Glutamatergic neuron (in vitro differentiated cells): Measurements from ENCODE around the gene SH3BGR. TPM values are rescaled to one million over a fixed set of nuclear protein-coding genes. Genes with fewer than 3 reads are reported as not detected.

Experiments used
- DNase-seq: peaks from one replicate; pipeline ENCODE4 v3.0.0; 2022
- H3K27ac Mint-ChIP-seq: one replicate; pipeline ENCODE4 v1.8.0; 2020; ENCODE audit warnings: mild to moderate bottlenecking, mixed read lengths, inconsistent platforms; ENCODE audit not compliant: unreplicated experiment
- H3K27me3 Mint-ChIP-seq: one replicate; pipeline ENCODE4 v1.8.0; 2020; ENCODE audit warnings: mild to moderate bottlenecking, moderate library complexity, mixed read lengths, inconsistent platforms; ENCODE audit not compliant: unreplicated experiment
- H3K36me3 Mint-ChIP-seq: one replicate; pipeline ENCODE4 v1.8.0; 2020; ENCODE audit warnings: mild to moderate bottlenecking, mixed read lengths, inconsistent platforms; ENCODE audit not compliant: unreplicated experiment
- H3K4me1 Mint-ChIP-seq: one replicate; pipeline ENCODE4 v1.8.0; 2020; ENCODE audit warnings: mild to moderate bottlenecking, low read depth, mixed read lengths, inconsistent platforms; ENCODE audit not compliant: unreplicated experiment
- H3K4me3 Mint-ChIP-seq: one replicate; pipeline ENCODE4 v1.8.0; 2020; ENCODE audit warnings: mild to moderate bottlenecking, mixed read lengths, inconsistent platforms; ENCODE audit not compliant: unreplicated experiment
- H3K9me3 Mint-ChIP-seq: one replicate; pipeline ENCODE4 v1.8.0; 2020; ENCODE audit warnings: mild to moderate bottlenecking, moderate library complexity, mixed read lengths, inconsistent platforms; ENCODE audit not compliant: unreplicated experiment
- CTCF ChIP-seq: fragments of 200-600 bp; sonication (generic); IDR thresholded peaks from one replicate; pipeline ENCODE4 v1.5.0; 2021; ENCODE audit not compliant: partially characterized antibody, unreplicated experiment
- total RNA-seq: library from RNA; stranded (reverse); fragmentation: NEBNext Ultra II Directional; extraction: Animal tissue kit (Norgen Biotek cat#: 25700); gene quantifications from one replicate; pipeline ENCODE4 v1.2.1, GENCODE V29; 2021; ENCODE audit not compliant: unreplicated experiment

SH3BGR gene
- total RNA-seq, 1 donor from 2014 or later: 1.5 TPM

GRCh38 chr21:39430016-39430415 is 21.8 kb upstream of the SH3BGR start:
- no peak overlapping the region for H3K4me3 Mint-ChIP-seq
- no peak for TF ChIP-seq CTCF
- H3K27ac Mint-ChIP-seq: no peak overlapping the region
- H3K9me3 Mint-ChIP-seq: peaks cover 3% of the 10 kb centered on the region
- no peak for DNase-seq
- H3K4me1 Mint-ChIP-seq: peaks cover 8% of the 10 kb centered on the region
- peaks cover 3% of the 10 kb centered on the region for H3K27me3 Mint-ChIP-seq
- H3K36me3 Mint-ChIP-seq: no peaks in the 10 kb centered on the region

- no peaks in the 10 kb centered on the region for H3K36me3 Mint-ChIP-seq
- peaks cover 3% of the 10 kb centered on the region for H3K27me3 Mint-ChIP-seq
- H3K4me3 Mint-ChIP-seq: no peak overlapping the region
- H3K27ac Mint-ChIP-seq: no peak overlapping the region
- no peak for DNase-seq
- H3K4me1 Mint-ChIP-seq: peaks cover 8% of the 10 kb centered on the region
- peaks cover 3% of the 10 kb centered on the region for H3K9me3 Mint-ChIP-seq
- TF ChIP-seq CTCF: no peak
Measured at GRCh38 chr21:39430457-39430856, 21.3 kb upstream of the SH3BGR start.

DNA sequence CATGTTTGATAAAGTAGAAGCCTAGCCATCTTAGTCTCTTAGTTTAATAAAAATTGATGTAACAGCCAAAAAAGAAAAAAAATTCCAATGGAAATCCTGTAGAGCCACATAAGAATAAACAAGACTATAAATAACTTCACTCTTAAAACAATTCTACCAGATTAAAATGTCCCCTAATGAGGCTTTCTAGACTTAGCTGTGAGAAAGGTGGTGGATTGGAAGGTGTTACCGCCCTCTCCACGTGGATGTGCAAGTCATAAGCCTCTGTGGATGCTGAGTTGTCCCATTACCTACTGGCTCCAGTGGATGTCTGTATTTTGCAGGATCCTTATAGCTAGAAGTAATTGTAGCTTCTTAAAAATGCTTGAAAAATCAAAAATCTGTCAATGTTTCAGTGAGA is 20.8 kb upstream of the SH3BGR start:
- no peak for TF ChIP-seq CTCF
- H3K4me3 Mint-ChIP-seq: no peak overlapping the region
- no peak for DNase-seq
- H3K27me3 Mint-ChIP-seq: peaks cover 1% of the 10 kb centered on the region
- H3K27ac Mint-ChIP-seq: no peak overlapping the region
- H3K36me3 Mint-ChIP-seq: no peaks in the 10 kb centered on the region
- H3K4me1 Mint-ChIP-seq: peaks cover 8% of the 10 kb centered on the region
- H3K9me3 Mint-ChIP-seq: peaks cover 3% of the 10 kb centered on the region

GRCh38 chr21:39434950-39435349 is 16.8 kb upstream of the SH3BGR start:
- Mint-ChIP-seq H3K9me3 (no peaks in the 10 kb centered on the region), H3K4me1 (peaks cover 2% of the 10 kb centered on the region), H3K36me3 (no peaks in the 10 kb centered on the region), H3K4me3 (no peak overlapping the region), H3K27me3 (peaks cover 3% of the 10 kb centered on the region), H3K27ac (no peak overlapping the region)
- no peak for DNase-seq
- no peak for TF ChIP-seq CTCF

- H3K27me3 Mint-ChIP-seq: peaks cover 2% of the 10 kb centered on the region
- no peak for DNase-seq
- no peaks in the 10 kb centered on the region for H3K36me3 Mint-ChIP-seq
- no peaks in the 10 kb centered on the region for H3K9me3 Mint-ChIP-seq
- H3K4me1 Mint-ChIP-seq: no peaks in the 10 kb centered on the region
- TF ChIP-seq CTCF: no peak
- H3K27ac Mint-ChIP-seq: no peak overlapping the region
- no peak overlapping the region for H3K4me3 Mint-ChIP-seq
Measured at GRCh38 chr21:39439232-39439631, 12.5 kb upstream of the SH3BGR start.
